Activated T-cell treated with anti-CD3 and anti-CD28 coated beads for 1 hour (primary cell): Measurements from ENCODE around the gene SGTB.
"Not testable (repeated sequence)": the region's sequence is repeated elsewhere in the genome, so short reads cannot be mapped to it uniquely, and the experiment has no call there.

ENCODE experiments used
- DNase-seq: peaks from one replicate; pipeline ENCODE4 v3.0.0-alpha.2; 2020; ENCODE audit warnings: low read depth

SGTB gene

GRCh38 chr5:65734196-65734775 is 12.4 kb upstream of the SGTB start:
- DNase-seq, result not testable (repeated sequence)

DNA sequence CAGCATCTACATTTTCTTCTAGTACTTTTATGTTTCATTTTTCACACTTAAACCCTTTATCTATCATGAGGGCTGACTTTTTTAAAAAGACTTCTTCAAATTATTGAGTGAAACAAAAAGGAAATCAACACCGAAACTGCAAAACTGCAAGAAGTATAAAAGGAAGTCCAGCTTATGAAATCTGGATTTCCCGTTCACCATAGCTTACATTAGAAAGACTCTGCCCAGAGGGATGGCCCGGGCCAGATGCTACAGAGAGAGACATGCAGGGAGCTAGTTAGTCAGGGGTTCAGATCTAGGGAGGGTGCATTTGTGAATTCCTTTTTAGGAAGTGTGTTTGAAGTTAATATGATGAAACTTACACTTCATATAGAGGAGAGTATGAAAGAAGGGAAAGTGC is 10.1 kb upstream of the SGTB start:
- not testable (repeated sequence) for DNase-seq

DNA sequence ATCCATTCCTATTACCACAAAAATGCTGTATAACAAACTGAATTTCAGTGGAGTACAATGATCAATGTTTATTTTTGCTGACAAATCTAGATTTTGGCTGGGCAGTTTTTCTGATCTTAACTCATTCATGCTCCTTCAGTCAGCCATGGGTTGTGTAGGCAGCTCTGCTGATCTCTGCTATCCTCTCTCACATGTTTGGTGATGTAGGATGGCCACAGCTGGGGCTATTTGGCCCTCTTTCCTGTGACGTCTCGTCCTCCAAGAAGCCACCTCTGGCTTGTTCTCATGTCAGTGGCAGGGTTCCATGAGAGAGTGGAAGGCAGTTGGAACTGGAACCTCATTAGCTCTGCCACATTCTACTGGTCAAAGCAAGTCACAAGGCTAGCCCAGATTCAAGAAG is 9.0 kb upstream of the SGTB start:
- no peak for DNase-seq

- DNase-seq, result no peak
Measured at GRCh38 chr5:65728218-65728617, 6.3 kb upstream of the SGTB start.

DNA sequence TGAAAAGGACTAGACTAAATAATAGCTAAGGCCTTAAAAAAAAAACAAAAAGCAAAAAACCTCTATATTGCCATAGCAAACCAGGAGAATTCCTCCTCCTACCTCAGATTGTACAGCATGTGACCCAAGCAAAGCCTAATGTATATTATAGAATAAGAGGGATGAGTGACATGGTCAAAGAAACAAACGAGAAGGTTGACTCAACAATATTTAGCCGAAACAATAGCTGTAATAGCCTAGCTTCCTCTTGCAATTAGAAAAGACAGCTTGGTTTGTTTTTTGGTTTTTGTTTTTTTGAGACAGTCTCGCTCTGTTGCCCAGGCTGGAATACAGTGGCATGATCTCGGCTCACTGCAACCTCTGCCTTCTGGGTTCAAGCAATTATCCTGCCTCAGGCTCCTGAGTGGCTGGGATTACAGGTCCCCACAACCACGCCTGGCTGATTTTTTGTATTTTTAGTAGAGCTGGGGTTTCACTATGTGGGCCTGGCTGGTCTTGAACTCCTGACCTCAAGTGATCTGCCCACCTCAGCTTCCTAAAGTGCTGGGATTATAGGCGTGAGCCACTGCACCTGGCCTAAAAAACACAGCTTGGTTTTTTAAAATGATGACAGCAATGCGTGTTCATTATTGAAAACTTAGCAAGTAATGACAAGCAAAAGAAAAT is 5.7 kb upstream of the SGTB start:
- DNase-seq, result no peak

DNA sequence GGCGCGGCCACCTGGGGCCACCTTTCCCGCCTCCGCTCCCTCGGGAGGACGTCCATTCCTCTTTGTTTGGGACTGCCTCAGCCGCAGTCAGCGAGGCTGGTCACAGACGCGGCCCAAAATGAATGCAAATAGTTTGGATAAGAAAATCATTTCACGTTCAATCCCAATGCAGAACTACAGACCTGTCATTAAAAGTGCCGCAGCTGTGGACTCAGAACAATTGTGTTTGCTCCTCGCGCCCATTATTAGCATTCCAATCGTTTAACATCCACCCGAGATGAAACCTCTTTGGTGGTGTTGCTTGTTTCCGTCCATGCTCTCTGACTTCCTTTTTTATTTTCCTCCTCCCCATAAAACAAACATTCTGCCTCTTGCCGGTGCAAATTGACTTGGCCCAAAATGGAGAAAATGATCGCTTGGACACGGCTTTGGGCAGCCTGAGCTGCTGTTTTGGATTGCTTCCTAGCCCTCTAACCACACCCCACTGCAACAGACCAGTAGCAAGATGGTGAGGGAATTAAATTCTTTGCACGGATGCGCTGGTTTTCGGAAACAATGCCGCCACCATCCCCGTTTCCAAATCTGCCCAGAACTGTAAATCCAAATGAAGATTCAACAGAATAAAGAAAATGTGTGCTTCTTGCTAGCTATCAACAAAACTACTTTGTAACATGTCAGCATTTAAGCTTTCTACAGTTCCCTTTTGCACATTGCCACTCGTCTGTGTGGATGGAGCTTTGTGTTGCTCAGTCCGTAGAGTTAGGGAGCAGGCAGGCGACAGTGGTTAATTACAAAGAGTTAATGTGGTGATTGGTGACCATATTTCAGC is 880 bp upstream of the SGTB start:
- DNase-seq, result no peak

DNA sequence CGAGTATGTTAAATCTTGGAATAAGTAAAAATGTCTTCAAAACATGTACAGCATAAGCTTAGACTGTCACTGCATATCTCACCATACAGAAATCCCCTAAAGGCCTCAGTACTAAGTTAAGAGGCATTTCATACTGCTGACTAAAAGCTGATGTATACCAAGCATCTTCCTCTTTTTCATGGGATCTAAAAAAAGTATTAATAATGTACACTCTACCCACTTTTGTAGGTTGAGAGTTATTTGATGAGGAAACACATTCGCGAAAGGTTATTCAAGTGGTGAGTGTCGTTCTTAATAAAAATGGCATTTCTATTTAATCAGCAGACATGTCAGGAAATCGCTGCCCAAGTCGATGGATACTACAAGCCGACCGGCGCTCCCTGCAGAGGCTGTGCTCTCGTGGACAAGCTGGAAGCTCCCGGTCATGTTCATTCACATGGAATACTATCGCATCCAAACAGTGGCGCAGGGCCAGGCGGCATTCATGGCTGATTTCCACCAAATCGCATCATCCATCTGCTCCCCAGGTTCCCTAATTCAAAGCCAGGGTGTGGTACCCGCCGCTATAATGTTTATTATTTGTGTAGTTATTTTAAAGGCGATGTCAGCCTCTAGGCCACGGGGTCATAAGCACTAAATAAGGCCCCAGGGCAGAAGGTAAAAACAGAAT is 724 bp downstream of the SGTB start:
- no peak for DNase-seq

- DNase-seq, result no peak
Measured at GRCh38 chr5:65718576-65719310, 3.2 kb downstream of the SGTB start.

DNA sequence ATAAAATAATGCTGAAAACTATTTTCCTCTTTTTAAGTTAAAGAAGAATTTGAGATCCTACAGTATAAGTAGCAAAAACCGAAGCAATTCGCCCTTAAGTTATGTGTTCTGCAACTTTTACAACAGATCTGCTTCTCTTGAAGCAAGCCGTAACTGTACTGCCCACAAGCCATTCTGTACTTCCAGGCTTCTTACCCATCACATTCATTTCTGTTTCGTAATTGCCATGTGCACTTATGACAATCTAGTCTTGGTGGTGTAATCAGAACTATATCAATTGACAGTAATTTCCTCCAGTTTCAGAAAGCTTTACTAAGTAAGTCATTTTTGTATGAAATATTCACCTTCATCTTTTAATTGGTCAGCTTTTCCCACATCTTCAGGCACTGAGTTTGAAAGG is 13.8 kb downstream of the SGTB start:
- no peak for DNase-seq

- no peak for DNase-seq
Measured at GRCh38 chr5:65707663-65708062, 14.2 kb downstream of the SGTB start.

DNA sequence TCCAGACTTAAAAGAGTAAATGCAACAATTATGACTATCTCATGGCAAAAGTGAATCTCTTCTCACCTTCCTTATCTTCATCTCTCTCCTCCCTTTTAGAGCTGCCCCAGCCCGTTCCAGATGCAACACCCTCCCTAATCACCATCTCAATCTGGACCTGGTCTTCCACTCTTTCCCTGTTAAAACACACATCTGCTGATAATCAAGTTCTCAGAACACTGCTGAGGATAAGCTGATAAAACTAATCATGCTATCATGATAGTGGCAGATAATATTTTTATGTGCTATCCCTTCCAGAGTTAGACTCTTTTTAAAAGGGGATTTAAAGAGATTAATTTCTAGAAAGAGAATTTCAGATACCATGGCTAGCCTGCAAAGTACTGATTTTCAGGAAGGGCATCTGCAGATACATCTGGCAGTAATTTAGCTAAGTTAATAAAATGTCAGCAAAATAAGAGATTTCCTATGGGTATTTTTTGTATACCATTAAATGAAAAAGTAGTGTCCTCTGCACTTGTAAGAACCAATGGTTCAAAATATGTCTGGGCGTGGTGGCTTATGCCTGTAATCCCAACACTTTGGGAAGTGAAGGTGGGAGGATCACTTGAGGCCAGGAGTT is 17.2 kb downstream of the SGTB start:
- no peak for DNase-seq

DNA sequence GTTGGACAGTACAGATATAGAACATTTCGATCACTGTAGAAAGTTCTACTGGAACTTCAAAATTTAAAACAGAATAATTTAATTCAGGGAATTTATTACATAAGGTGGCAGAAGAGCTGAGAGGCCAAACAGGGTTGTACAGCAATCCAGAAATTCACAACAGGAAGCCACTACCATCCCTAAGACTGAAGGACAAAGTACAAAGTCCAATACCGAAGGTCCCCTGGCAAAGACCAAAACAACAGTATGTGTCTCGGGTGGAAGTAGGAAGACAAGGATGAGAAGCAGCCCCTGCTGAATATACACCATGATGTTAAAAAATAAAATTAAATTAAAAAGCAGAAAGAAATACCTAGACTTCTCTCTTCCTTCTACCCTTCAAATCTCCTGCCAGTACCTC is 19.9 kb downstream of the SGTB start:
- DNase-seq, result no peak

DNA sequence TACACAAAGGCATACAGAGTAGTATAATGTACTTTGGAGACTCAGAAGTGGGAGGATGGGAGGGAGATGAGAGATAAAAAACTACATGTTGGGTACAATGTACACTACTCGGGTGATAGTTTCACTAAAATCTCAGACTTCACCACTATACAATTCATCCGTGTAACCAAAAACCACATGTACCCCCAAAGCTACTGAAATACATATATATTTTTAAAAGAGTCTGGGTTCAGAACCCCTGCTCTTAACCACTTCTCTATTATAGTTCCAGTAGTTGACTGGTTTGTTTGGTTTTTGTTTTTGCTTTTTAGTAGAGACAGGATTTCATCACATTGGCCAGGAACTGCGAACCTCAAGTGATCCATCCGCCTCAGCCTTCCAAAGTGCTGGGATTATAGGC is 22.6 kb downstream of the SGTB start:
- no peak for DNase-seq

GRCh38 chr5:65696892-65697291 is 25.0 kb downstream of the SGTB start:
- no peak for DNase-seq

GRCh38 chr5:65695896-65696295 is 26.0 kb downstream of the SGTB start:
- DNase-seq, result no peak

DNA sequence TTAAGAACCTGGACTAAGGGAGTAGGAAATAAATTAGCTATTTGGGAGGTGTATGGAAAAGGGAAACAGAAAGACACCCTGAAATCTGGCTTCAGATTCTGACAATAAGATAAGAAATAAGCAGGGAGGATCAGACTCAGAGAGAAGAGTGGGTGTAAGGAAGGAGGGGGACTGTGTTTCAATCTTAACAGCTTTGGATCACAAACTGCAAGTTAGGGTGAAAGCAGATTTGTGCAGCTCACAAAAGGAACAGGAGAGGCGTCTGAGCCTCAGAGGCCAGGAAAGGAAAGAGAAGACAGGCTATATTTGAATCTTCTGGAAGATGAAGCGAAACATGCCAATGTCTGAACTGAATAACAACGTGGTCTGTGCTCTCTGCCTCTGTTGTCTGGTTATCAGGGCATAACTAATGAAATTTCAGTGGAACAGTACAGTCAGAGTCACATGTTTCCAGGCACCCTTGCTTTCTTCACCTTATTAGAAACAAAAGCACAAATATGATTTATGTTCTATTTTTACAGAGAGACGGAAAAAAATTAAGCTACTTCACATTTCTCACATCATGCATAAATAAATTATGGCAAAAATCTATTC is 26.6 kb downstream of the SGTB start:
- DNase-seq, result no peak

GRCh38 chr5:65693121-65693520 is 28.8 kb downstream of the SGTB start:
- no peak for DNase-seq

DNA sequence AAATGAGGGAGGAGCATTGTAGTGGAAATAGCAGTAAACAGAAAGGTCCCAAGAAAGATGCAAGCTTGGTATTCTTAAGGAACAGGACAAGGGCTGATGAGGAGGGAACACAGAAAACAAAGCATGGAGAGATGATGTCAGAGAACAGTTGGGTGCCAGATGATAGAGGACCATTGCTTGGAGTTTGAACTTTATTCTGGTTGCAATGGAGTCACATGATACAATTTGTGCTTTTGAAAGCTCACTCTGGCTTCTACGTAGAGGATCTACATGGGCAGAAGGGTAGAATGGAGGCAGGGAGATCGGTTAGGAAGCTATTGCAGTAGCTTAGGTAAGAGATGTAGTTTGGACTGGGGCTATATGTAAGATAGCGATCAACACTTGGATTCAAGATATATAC is 39.8 kb downstream of the SGTB start:
- no peak for DNase-seq

- DNase-seq, result not testable (repeated sequence)
Measured at GRCh38 chr5:65676056-65676455, 45.9 kb downstream of the SGTB start.

GRCh38 chr5:65674749-65675148 is 47.2 kb downstream of the SGTB start:
- DNase-seq, result no peak

GRCh38 chr5:65672796-65673195 is 49.1 kb downstream of the SGTB start:
- DNase-seq, result no peak
